H1 (cell line): ENCODE results near the gene STAG2. TPM values are rescaled to one million over a fixed set of nuclear protein-coding genes. Genes with fewer than 3 reads are reported as not detected.

Source experiments
- CTCF ChIA-PET: fragments of 300-600 bp; sonication (Branson Sonifier 250); formaldehyde crosslinking; loops from one replicate; lab custom pipeline; 2021; ENCODE audit not compliant: partially characterized antibody; lab: Charles Lee
- POLR2A ChIA-PET: fragments of 300-600 bp; sonication (Branson Sonifier 250); formaldehyde crosslinking; loops from one replicate; lab custom pipeline; 2021; ENCODE audit warnings: inconsistent platforms; ENCODE audit not compliant: partially characterized antibody; lab: Charles Lee
- DNase-seq, 2 experiments: peaks; one replicate each; pipeline versions ENCODE4 v3.0.0 to v3.0.0-alpha.2; 2010 to 2022; ENCODE audit warnings: low spot score in 2 of 2, low read depth in 1 of 2, mixed read lengths in 1 of 2
- FAIRE-seq: peaks from 2 replicates; lab custom pipeline; 2011; peaks lifted over from hg19 to GRCh38; lab: Jason Lieb, UNC
- H2AFZ ChIP-seq: 2 replicates; pipeline ENCODE4 v1.8.1; 2012; ENCODE audit warnings: low read length, inconsistent platforms
- H2AK5ac ChIP-seq: 2 replicates; pipeline ENCODE4 v1.6.1; 2013; ENCODE audit warnings: low read depth, low read length
- H2BK120ac ChIP-seq: replicated peaks from 2 replicates; pipeline ENCODE3; 2013; ENCODE audit warnings: low read depth, low read length, inconsistent platforms
- H2BK12ac ChIP-seq: 2 replicates; pipeline ENCODE4 v1.6.1; 2013; ENCODE audit warnings: low read depth, low read length
- H2BK15ac ChIP-seq: 2 replicates; pipeline ENCODE4 v1.6.1; 2013; ENCODE audit warnings: low read length
- H2BK20ac ChIP-seq: 2 replicates; pipeline ENCODE4 v1.6.1; 2013; ENCODE audit warnings: low read length
- H2BK5ac ChIP-seq: 2 replicates; pipeline ENCODE4 v1.6.1; 2013; ENCODE audit warnings: low read depth, low read length
- H3K14ac ChIP-seq: 2 replicates; pipeline ENCODE4 v1.6.1; 2013; ENCODE audit warnings: inconsistent platforms; ENCODE audit not compliant: insufficient read length
- H3K18ac ChIP-seq: 2 replicates; pipeline ENCODE4 v1.6.1; 2013; ENCODE audit warnings: low read length; ENCODE audit errors: extremely low read depth
- H3K23ac ChIP-seq: 2 replicates; pipeline ENCODE4 v1.6.1; 2013; ENCODE audit warnings: inconsistent platforms; ENCODE audit not compliant: insufficient read length
- H3K23me2 ChIP-seq: 2 replicates; pipeline ENCODE4 v1.6.1; 2013; ENCODE audit warnings: low read depth, low read length
- H3K27ac ChIP-seq: 2 replicates; pipeline ENCODE4 v1.6.1; 2011; ENCODE audit warnings: low read depth, low read length, inconsistent platforms
- H3K27me3 ChIP-seq, 4 experiments: replicated peaks in 1 of 4; 1 replicate in 1 of 4; 2 replicates in 3 of 4; pipeline versions ENCODE4 v1.6.1 to v1.8.1; 2011 to 2013; ENCODE audit warnings: low read length in 3 of 4, mild to moderate bottlenecking in 3 of 4, inconsistent platforms in 2 of 4, mixed read lengths in 2 of 4, moderate library complexity in 1 of 4; ENCODE audit not compliant: control insufficient read depth in 3 of 4, insufficient read depth in 3 of 4; ENCODE audit errors: extremely low read depth in 1 of 4
- H3K36me3 ChIP-seq, 4 experiments: 2 replicates each; pipeline versions ENCODE4 v1.6.1 to v1.8.1; 2011 to 2013; ENCODE audit warnings: mild to moderate bottlenecking in 4 of 4, low read length in 3 of 4, moderate library complexity in 2 of 4, control low read depth in 1 of 4, inconsistent platforms in 1 of 4; ENCODE audit not compliant: insufficient read depth in 4 of 4, control insufficient read depth in 2 of 4
- H3K4ac ChIP-seq: replicated peaks from 2 replicates; pipeline ENCODE3; 2013; ENCODE audit warnings: low read length, low read depth, mixed read lengths, inconsistent platforms; ENCODE audit not compliant: insufficient read length
- H3K4me1 ChIP-seq, 4 experiments: replicated peaks in 1 of 4; 1 replicate in 1 of 4; 2 replicates in 3 of 4; pipeline versions ENCODE4 v1.6.1 to v1.8.1; 2011 to 2013; ENCODE audit warnings: low read length in 3 of 4, inconsistent platforms in 2 of 4, mixed read lengths in 1 of 4; ENCODE audit not compliant: insufficient read depth in 4 of 4, control insufficient read depth in 3 of 4
- H3K4me2 ChIP-seq, 2 experiments: 2 replicates each; pipeline versions ENCODE4 v1.6.1 to v1.8.1; 2011 to 2013; ENCODE audit warnings: low read depth in 2 of 2, low read length in 2 of 2, control low read depth in 1 of 2, inconsistent platforms in 1 of 2, mild to moderate bottlenecking in 1 of 2; ENCODE audit not compliant: insufficient read depth in 1 of 2
- H3K4me3 ChIP-seq, 4 experiments: fragments of 200-600, 300-600 bp in 1 of 4; sonication (generic), shearing (Covaris generic), sonication (Bioruptor Twin) in 1 of 4; 2 replicates each; pipeline versions ENCODE4 v1.5.1 to v1.8.1; 2011 to 2016; ENCODE audit warnings: low read length in 4 of 4, low read depth in 3 of 4, control low read depth in 2 of 4, inconsistent platforms in 2 of 4, mild to moderate bottlenecking in 2 of 4, mixed read lengths in 1 of 4, moderate library complexity in 1 of 4; ENCODE audit not compliant: insufficient read depth in 2 of 4; ENCODE audit errors: extremely low read depth in 1 of 4
- H3K56ac ChIP-seq: replicated peaks from 2 replicates; pipeline ENCODE3; 2013; ENCODE audit warnings: low read depth, mild to moderate bottlenecking, mixed read lengths, low read length, inconsistent platforms; ENCODE audit not compliant: insufficient read length
- H3K79me1 ChIP-seq: 2 replicates; pipeline ENCODE4 v1.6.1; 2013; ENCODE audit warnings: low read depth, low read length, control low read depth
- H3K79me2 ChIP-seq, 2 experiments: 2 replicates each; pipeline versions ENCODE4 v1.6.1 to v1.8.1; 2012 to 2013; ENCODE audit warnings: low read length in 2 of 2, mild to moderate bottlenecking in 2 of 2, inconsistent platforms in 1 of 2; ENCODE audit not compliant: insufficient read depth in 2 of 2, control insufficient read depth in 1 of 2
- H3K9ac ChIP-seq, 4 experiments: replicated peaks in 1 of 4; 1 replicate in 1 of 4; 2 replicates in 3 of 4; pipeline versions ENCODE4 v1.6.1 to v1.8.1; 2011 to 2013; ENCODE audit warnings: low read depth in 3 of 4, low read length in 3 of 4, control low read depth in 2 of 4, mild to moderate bottlenecking in 2 of 4, moderate library complexity in 2 of 4, inconsistent platforms in 1 of 4; ENCODE audit errors: extremely low read depth in 1 of 4
- H3K9me3 ChIP-seq, 2 experiments: 2 replicates each; pipeline versions ENCODE4 v1.6.1 to v1.8.1; 2012 to 2013; ENCODE audit warnings: mild to moderate bottlenecking in 2 of 2, moderate library complexity in 2 of 2, control low read depth in 1 of 2, inconsistent platforms in 1 of 2, low read depth in 1 of 2, low read length in 1 of 2, mixed read lengths in 1 of 2; ENCODE audit not compliant: insufficient read depth in 2 of 2
- H4K20me1 ChIP-seq, 2 experiments: replicated peaks in 1 of 2; 2 replicates each; pipeline versions ENCODE3 to v1.8.1; 2011 to 2013; ENCODE audit warnings: inconsistent platforms in 2 of 2, low read length in 2 of 2, mild to moderate bottlenecking in 1 of 2; ENCODE audit not compliant: insufficient read depth in 2 of 2, control insufficient read depth in 1 of 2
- H4K5ac ChIP-seq: 2 replicates; pipeline ENCODE4 v1.6.1; 2013; ENCODE audit warnings: low read length, low read depth, mixed read lengths, inconsistent platforms; ENCODE audit not compliant: insufficient read length
- H4K8ac ChIP-seq: 2 replicates; pipeline ENCODE4 v1.8.0; 2013; ENCODE audit warnings: mild to moderate bottlenecking, moderate library complexity, low read length, inconsistent platforms; ENCODE audit not compliant: insufficient read depth; ENCODE audit errors: extremely low read depth
- H4K91ac ChIP-seq: replicated peaks from 2 replicates; pipeline ENCODE3; 2013; ENCODE audit warnings: low read length, mixed read lengths, inconsistent platforms; ENCODE audit not compliant: insufficient read length
- CHD1 ChIP-seq: IDR thresholded peaks from 2 replicates; pipeline ENCODE4 v1.6.1; 2012; ENCODE audit warnings: low read depth, low read length, improper control_type of control experiment
- CREB1 ChIP-seq: IDR thresholded peaks from 2 replicates; pipeline ENCODE4 v1.6.1; 2012; ENCODE audit warnings: inconsistent platforms
- CTCF ChIP-seq, 3 experiments: IDR thresholded peaks; 1 replicate in 2 of 3; 2 replicates in 1 of 3; pipeline versions ENCODE4 v1.5.1 to v1.6.1; 2011; ENCODE audit warnings: low read length in 3 of 3, mild to moderate bottlenecking in 3 of 3, inconsistent platforms in 2 of 3, low read depth in 1 of 3, moderate library complexity in 1 of 3; ENCODE audit not compliant: insufficient read depth in 1 of 3; ENCODE audit errors: control extremely low read depth in 1 of 3
- EGR1 ChIP-seq: IDR thresholded peaks from 2 replicates; pipeline ENCODE4 v1.6.1; 2011; ENCODE audit warnings: low read depth, low read length, borderline replicate concordance
- JUND ChIP-seq: IDR thresholded peaks from 2 replicates; pipeline ENCODE4 v1.6.1; 2011; ENCODE audit warnings: mild to moderate bottlenecking, improper control_type of control experiment, low read length
- KDM1A ChIP-seq: fragments of 200-600, 300-600 bp; sonication (generic); IDR thresholded peaks from 2 replicates; pipeline ENCODE4 v1.7.1; 2016; ENCODE audit warnings: mild to moderate bottlenecking, low read length, borderline replicate concordance
- NANOG ChIP-seq: IDR thresholded peaks from 2 replicates; pipeline ENCODE4 v1.6.1; 2011; ENCODE audit warnings: low read length, low read depth, mild to moderate bottlenecking, inconsistent platforms; ENCODE audit not compliant: insufficient read depth, poor library complexity, severe bottlenecking
- POLR2A ChIP-seq, 2 experiments: IDR thresholded peaks; 1 replicate in 1 of 2; 2 replicates in 1 of 2; pipeline ENCODE4 v1.6.1; 2011; ENCODE audit warnings: low read depth in 2 of 2, low read length in 2 of 2, mild to moderate bottlenecking in 2 of 2; ENCODE audit errors: control extremely low read depth in 1 of 2
- POLR2AphosphoS5 ChIP-seq: IDR thresholded peaks from 2 replicates; pipeline ENCODE4 v1.6.1; 2011; ENCODE audit warnings: low read depth, low read length
- RAD21 ChIP-seq, 2 experiments: IDR thresholded peaks in 1 of 2; conservative IDR thresholded peaks in 1 of 2; 2 replicates each; pipeline ENCODE4 v1.6.1; 2011; ENCODE audit warnings: low read depth in 2 of 2, low read length in 2 of 2, improper control_type of control experiment in 1 of 2, inconsistent platforms in 1 of 2, mild to moderate bottlenecking in 1 of 2, moderate library complexity in 1 of 2
- RBBP5 ChIP-seq: IDR thresholded peaks from 2 replicates; pipeline ENCODE4 v1.7.1; 2012; ENCODE audit warnings: low read depth, mild to moderate bottlenecking, inconsistent platforms, low read length, moderate library complexity, borderline replicate concordance
- SP1 ChIP-seq: IDR thresholded peaks from 2 replicates; pipeline ENCODE4 v1.6.1; 2011; ENCODE audit warnings: low read depth, low read length
- TEAD4 ChIP-seq: IDR thresholded peaks from 2 replicates; pipeline ENCODE4 v1.6.1; 2012; ENCODE audit warnings: low read depth, low read length, inconsistent platforms, mixed read lengths
- WGBS, 2 experiments: shearing (Covaris generic) in 1 of 2; methylation state at CpG; one replicate each; pipeline versions ENCODE4 v1.1.6 to v1.1.7; 2013 to 2015; ENCODE audit warnings: low lambda C conversion rate in 2 of 2, mixed read lengths in 2 of 2, inconsistent platforms in 1 of 2, low coverage in 1 of 2, missing lambda C conversion rate in 1 of 2; ENCODE audit not compliant: insufficient replicate concordance in 2 of 2, insufficient coverage in 1 of 2, insufficient read length in 1 of 2; ENCODE audit errors: extremely low coverage in 1 of 2, missing lambda C conversion rate in 1 of 2; 5-methylcytosine and 5-hydroxymethylcytosine counted together
- polyA plus RNA-seq, 7 experiments: library from polyadenylated mRNA; depleted of rRNA in 3 of 7; stranded (reverse) in 5 of 7; unstranded in 2 of 7; fragments of >200 nt in 5 of 7; fragments of 200-250 nt in 2 of 7; gene quantifications; 1 replicate in 5 of 7; 2 replicates in 1 of 7; 4 replicates in 1 of 7; pipeline versions ENCODE4 v1.2.1 to v1.2.3, GENCODE V29; 2011 to 2013; ENCODE audit warnings: missing spikeins in 2 of 7, mixed read lengths in 2 of 7
- total RNA-seq: library from RNA; stranded (reverse); fragmentation: NEBNext Ultra II Directional; extraction: Animal tissue kit (Norgen Biotek cat#: 25700); gene quantifications from 2 replicates; pipeline ENCODE4 v1.2.1, GENCODE V29; 2021

STAG2 gene
- total and polyA plus RNA-seq, 2 of the 8 experiments (the other 6 are each of a cell fraction or from before 2014, with no cell fraction given): 20.3 to 94.9 TPM

GRCh38 chrX:124015721-124016120 is 54.2 kb downstream of the STAG2 start:
- FAIRE-seq (no peak), DNase-seq (no peak)
- H3K27me3 ChIP-seq: no peaks in the 10 kb centered on the region
- no peaks in the 10 kb centered on the region for H3K9me3 ChIP-seq
- H3K79me1 ChIP-seq: no peaks in the 10 kb centered on the region
- no peak overlapping the region for H3K27ac ChIP-seq
- no peak overlapping the region for H2BK20ac ChIP-seq
- H2AFZ ChIP-seq: no peak overlapping the region
- no peak overlapping the region for H3K18ac ChIP-seq
- H3K4me1 ChIP-seq: no peaks in the 10 kb centered on the region
- ChIA-PET POLR2A (no interaction called here), CTCF (interaction anchor here (0.6 kb wide), 1 partner anchor 25 kb away, joined by 3 read pairs; no protein-coding TSS in a partner anchor)
- peaks cover 7 to 8% of the 10 kb centered on the region in 2 experiments for H4K20me1 ChIP-seq
- no peak overlapping the region for H3K4me2 ChIP-seq
- H3K79me2 ChIP-seq: peaks cover 4 to 94% of the 10 kb centered on the region in 2 experiments; a peak in 3 of 4 replicates
- no peak overlapping the region for H3K56ac ChIP-seq
- H2BK12ac ChIP-seq: no peak overlapping the region
- no peak overlapping the region for H3K14ac ChIP-seq
- no peak overlapping the region for H3K9ac ChIP-seq
- no peak overlapping the region for H3K4ac ChIP-seq
- no peak overlapping the region for H4K8ac ChIP-seq
- H4K91ac ChIP-seq: no peak overlapping the region
- no peak overlapping the region for H2BK120ac ChIP-seq
- H3K23me2 ChIP-seq: no peaks in the 10 kb centered on the region
- WGBS, 2 experiments: 100% methylated on average over 1 of the region's 1 CpG; no CpG with 5 or more reads in 1 of the 2 experiments
- no peak overlapping the region for H2BK15ac ChIP-seq
- no peak overlapping the region for H3K4me3 ChIP-seq
- H2AK5ac ChIP-seq: no peak overlapping the region
- no peak overlapping the region for H3K23ac ChIP-seq
- no peak overlapping the region for H2BK5ac ChIP-seq
- H4K5ac ChIP-seq: no peak overlapping the region
- no peaks in the 10 kb centered on the region for H3K36me3 ChIP-seq
- no peak for TF ChIP-seq KDM1A
- no peak for TF ChIP-seq CHD1
- no peak for TF ChIP-seq POLR2A (IDR thresholded peaks at IDR 0.05; ENCODE audit: control extremely low read depth in 1 of 2, low read depth in 2 of 2, low read length in 2 of 2)
- TF ChIP-seq SP1: no peak
- TF ChIP-seq NANOG: no peak
- no peak for TF ChIP-seq CTCF (IDR thresholded peaks at IDR 0.05; ENCODE audit: control extremely low read depth in 1 of 3, insufficient read depth in 1 of 3, low read depth in 1 of 3, low read length in 3 of 3)
- TF ChIP-seq RBBP5: no peak
- no peak for TF ChIP-seq JUND
- TF ChIP-seq CREB1: no peak
- TF ChIP-seq EGR1: no peak
- TF ChIP-seq RAD21 (IDR thresholded peaks at IDR 0.05 in 1 of 2, conservative IDR thresholded peaks at IDR 0.05 in 1 of 2; ENCODE audit: low read depth in 2 of 2, low read length in 2 of 2): no peak
- TF ChIP-seq TEAD4: no peak
- TF ChIP-seq POLR2AphosphoS5: no peak
